GM21528 (cell line): ENCODE results near the gene FAM217A.
"Not testable (repeated sequence)": the region's sequence is repeated elsewhere in the genome, so short reads cannot be mapped to it uniquely, and the experiment has no call there.

Source experiments
- ATAC-seq: cut with Tn5 transposase; IDR thresholded peaks from one replicate; pipeline ENCODE4 v1.9.1; 2021; ENCODE audit warnings: mild to moderate bottlenecking, moderate library complexity; ENCODE audit not compliant: unreplicated experiment, low FRiP score

The FAM217A gene, protein sequence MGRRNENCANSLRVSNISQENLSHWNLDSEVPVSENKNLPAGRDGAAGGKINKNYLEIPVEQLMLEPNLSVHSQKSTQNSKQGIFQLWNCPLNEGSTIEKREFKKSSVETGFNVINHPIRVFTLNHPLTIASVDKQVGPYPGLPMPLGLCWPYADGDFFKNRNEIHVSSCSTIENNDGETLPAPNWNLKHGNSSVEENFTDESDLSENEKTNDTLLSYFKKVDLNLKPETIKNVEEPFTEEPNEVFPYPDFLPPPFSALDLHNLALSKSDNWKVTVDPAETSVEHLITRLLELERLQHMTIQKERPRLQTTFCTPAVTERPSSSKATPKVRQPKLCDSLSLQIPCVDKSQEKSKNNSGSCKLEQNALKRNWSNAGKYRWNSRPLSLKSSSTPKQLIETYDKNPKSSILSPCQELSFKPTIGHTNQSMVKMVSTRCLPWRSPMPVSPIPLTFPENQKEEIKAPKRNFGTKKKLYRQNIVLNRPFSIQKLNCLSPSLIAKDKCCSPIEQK

DNA sequence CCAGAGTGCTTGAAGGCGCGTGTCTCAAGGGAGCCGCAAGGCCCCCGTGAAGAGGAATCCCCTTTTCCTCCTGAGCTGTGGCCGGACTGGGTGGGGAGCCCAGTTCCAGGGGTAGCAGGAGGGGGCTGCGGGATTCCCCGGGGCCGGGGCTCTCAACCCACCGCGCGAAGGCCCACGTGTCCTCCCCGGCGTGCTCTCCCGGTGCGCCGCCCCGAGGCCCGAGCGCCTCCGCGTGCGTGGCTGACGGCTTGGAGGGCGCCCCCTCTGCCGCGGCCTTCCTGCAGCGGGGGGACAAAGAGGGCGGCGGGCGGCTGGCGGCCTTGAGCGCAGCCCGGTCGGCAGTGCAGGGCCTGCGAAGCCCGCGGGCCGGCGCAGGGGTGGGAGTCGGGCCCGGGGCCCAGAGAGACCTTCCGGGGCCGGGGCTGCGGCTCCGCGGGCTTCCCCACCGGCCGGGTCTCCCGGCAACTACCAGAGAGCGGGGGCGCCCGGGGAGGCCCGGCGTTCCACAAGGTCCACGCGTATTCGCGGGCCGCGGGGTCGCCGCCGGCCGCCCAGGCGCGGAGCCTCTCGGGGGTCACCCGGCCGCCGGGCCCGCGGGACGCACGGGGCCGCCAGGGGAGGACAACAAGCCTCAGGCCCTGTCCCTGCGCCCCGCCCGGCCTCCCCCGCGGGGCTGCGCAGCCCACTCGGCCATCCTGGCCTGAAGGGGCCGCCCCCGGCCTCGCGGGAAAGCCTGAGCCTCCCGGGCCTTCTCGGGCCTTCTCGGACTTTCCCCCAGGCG, at the start of gene FAM217A:
TSS of gene FAM217A (minus strand) at position 447 of the 781 bp plus-strand sequence. CDS start 1,723 bp downstream, outside the sequence.
- ATAC-seq, result no peak

DNA sequence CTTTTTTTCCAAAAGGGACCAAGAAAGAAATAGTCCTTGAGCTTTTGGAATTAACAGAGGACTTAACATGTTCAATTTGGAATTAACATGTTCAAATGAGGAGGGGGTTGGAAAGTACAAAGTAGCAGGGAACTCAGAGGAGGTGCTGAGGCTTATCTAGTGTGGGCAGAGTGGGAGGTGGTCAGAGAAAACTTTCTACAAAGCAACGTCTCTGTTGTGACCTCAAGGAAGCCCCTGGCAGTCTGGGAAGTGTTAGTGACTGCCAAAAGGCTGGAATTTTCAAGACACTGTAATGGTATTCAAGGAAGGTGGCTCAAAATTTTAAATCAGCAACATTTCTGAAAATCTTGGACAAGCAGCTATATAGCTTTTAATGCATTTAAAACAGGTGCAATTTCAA, 49.1 kb upstream of the FAM217A start:
- ATAC-seq, result no peak

DNA sequence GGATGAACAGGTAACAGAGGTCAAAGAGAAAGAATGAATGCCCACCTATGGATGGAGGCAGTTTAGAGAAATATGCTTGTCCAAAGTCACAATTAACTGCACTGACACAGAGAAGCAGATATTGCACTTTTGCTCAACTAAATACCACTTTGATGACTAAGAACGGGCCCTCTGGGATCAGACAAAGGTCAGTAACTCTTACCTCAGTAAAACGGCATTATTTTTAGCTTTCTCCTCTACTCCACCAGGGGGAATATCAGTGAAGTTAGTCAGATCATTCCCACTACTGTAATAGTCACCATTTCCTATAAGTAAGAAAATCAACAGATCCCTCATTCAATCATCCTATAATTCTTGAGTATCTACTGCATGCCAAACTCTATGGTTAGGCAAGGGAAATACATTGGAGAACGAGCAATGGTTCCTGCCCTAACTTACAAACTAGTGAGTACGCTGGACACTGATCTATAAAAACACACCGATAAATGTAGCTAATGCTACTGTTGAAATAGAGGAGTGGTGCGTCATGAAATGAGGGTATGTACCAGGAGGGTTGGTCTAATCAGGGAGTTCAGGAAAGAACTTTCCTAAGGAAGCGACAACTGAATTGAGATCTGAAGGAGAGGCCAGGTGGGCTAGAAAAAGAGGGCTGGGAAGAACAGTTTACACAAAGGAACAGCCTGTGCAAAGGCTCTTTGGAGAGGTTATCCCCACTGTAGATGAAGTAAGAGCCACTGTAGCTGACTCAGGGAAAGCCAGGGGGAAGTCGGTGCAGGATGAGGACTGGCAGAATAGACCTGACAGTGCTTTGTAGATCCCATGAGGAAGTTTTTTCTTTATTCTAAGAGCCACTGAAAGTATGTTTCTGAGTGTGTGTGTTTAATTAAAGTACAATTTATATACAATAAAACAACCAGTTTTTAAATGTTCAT, 47.3 kb upstream of the FAM217A start:
- no peak for ATAC-seq

DNA sequence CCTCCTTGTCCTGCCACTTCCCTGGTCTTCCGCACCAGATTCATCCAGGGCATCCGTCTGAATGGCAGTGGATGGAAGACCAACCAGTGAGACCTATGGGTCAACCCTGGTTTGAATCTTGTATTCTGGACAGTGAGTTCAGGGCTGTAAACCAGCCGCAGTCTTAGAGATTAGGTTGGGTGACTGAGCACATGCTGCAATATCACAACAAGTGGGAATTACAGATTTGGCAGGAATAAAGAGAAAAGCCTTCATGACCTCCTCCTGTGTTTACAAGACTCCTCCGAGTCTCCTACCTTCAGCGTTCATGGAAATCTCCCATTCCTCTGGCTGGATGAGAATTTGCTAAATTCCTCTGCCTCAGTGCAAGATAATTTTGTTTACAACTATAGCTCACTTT, 46.6 kb upstream of the FAM217A start:
- no peak for ATAC-seq

DNA sequence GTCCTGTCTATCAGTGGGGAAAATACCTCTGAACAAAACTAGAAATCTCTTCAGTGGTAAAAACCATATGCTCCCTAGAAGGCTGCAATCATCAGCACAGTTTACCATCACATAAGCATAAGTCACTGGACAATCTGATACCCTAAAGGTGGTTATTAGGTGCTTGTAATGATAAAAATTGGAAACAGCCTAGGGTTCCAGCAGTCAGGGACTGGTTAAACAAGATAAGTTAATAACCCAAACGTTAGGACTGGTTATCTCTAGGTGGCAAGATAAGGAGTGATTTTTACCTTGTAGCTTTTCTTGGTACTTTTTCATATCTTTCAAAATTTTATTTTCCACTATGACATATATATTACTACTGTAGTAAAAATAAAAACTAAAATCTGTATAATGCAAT, 45.4 kb upstream of the FAM217A start:
- no peak for ATAC-seq

DNA sequence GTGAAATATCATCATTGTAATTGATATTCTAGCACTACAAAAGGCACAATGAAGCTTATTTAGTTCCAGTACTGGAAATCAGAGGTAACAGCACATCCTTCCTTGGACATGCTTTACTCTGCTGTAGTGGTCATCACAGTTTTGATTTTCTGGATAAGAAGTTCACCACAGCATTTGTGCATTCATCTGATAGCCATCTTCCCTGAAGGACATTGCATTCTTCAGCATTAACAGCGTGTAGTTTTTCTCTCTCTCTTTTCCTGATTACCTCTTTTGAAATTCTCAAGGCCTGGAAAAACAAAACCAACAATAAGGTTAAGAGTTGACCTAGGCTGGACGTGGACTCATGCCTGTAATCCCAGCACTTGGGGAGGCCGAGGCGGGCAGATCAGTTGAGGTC, 36.8 kb upstream of the FAM217A start:
- no peak for ATAC-seq

DNA sequence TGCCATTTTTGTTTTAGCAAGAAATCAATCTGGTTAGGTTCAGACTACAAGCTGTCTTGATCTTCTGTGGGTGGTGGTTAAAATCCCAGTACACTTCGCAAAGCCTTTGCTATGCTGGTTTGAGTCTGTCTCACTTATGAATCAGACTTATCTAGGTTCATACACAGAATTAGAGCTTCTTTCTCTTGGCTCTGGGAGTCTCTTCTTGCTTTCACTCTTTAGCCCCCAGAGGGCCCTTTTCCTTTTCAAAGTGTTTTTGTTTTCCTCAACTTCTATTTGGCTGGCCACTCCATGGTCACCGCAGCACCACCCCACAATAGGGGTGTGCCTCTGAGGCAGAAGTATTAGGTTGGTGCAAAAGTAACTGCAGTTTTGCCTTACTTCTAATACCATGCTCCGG, 35.2 kb upstream of the FAM217A start:
- no peak for ATAC-seq

DNA sequence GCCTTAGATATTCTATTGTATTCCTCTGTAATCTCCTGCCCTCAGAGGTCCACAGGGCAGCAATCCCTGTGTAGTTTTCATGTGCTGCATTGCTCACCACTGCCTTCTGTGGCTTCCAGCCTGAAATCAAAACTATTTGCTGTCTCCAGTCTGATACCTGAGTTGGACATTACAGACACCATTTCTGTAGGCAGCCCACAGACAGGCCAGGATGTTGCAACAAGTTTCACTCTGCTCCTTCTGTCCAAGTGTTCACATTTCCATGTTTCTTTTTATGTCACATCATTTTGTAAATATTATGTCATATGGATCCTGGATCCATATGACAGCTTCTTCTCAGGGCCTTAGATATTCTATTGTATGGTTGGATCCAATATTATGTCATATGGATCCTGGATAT, 34.7 kb upstream of the FAM217A start:
- no peak for ATAC-seq

DNA sequence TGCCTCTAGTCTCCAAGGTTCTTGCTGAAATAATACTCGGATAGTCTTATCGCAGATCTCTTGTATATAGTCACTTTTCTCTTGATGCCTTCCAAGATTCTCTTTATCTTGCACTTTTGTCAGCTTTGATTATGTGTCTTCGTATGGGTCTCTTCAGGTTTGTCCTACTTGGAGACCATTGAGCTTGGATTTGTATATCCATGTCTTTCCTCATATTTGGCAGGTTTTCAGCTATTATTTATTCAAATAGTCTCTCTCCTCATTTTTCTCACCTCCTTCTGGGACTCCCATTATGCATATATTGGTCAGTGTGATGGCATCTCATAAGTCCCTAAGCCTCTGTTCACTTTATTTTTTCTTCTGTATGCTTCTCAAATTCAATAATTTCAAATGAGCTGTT, 33.4 kb upstream of the FAM217A start:
- ATAC-seq, result no peak

DNA sequence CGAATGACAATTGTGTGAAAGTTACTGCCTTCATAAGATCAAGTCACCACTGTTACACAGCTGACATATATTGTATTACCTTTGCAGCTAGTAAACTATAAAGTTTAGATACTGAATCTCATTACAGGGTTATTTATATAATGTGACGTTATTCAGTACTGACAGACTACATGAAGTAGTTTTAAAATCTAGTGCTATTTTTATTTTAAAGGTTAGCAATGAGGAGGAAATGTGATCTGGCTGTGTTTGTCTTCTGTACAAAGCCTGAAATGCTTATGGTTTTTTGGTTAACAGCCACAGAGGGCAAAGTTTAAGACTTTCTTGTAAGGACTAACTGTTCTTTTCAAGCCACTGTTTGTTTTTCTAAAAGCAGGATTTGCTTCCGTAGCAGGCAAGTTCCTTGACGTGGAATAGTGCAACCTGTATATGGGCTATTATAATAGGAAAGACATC, 30.5 kb upstream of the FAM217A start:
- ATAC-seq, result not testable (repeated sequence)

DNA sequence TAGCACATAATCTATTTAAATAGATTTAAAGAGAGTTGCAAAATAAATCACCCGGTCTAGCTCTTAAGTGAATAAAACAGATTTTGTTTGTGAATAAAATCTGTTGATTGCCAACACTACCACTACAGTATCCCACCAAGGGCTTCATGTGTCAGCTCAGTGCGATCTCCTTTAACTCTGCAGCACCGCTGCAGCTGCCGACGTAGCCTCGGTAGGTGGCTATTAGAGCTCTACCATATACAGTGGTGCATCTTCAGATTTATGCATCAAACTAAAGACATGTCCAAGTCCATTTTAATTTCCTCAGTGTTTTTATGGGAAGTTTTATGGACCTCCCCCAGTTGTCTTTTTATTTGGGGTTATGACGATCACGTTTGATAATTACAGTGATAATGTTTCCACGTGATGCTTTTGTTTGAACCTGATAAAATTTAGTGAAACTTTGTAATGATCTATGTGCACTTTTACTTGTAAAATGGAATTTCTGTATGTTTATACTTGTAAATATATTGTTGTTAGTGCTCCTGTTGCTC, 29.7 kb upstream of the FAM217A start:
- no peak for ATAC-seq

DNA sequence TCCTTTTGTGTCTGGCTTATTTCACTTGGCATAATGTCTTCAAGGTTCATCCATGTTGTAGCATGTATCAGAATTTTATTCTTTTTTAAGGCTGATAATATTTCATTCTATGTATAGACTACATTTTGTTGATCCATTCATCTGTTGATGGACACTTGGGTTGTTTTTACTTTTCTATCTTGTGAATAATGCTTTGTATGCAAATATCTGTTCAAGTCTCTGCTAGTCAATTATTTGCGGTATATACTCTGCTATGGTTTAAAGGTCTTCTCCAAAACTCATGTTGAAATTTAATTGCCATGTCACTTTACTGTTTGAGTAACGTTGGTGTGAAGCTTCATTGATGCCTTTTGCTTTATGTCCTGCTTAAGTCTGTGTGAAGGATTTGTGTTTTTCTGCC, 28.9 kb upstream of the FAM217A start:
- no peak for ATAC-seq

DNA sequence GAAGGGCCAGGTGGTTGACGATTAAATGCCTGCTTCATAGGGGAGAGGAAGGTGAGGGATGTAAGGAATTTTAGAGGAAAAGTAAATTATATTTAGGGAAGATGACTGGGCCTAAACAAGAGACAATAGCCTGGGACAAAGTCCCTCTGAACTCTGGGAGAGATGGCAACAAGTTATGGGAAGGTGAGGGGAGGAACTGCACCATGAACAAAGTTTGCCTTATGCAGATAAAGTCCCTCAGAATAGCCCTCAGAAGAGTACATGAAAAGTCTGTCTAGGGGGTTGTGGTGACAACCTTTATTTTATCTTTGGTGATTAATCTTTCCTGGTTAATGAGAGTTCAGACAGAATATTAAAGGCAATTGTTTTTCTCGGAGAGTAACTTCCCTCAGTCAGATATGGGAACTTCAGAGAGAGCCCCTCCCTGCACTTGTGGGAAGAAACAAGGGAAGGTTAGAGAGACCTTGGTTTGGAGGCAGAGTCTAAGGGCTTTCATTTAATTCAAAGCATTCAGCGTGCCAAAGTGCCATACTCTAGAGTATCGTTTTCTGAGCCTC, 27.1 kb upstream of the FAM217A start:
- ATAC-seq, result no peak

DNA sequence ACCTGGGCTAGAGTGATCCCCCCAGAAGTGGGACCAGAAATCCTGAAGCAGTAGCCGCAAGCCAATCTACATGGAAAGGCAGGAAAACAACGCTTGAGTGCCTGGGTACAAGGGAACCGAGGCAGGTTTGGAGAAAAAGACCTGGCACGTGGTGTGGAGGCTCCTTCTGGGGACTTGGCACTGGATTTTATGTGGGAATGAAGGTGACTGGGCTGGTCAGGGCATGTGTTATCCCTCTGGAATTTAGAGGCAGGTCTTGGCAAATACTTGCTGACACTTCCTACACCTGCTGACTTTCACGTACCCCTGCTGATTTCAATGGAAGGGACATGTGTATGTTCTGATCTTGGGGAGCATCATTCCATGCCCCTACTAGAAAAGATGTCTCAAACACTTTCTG, 25.0 kb upstream of the FAM217A start:
- ATAC-seq, result no peak

DNA sequence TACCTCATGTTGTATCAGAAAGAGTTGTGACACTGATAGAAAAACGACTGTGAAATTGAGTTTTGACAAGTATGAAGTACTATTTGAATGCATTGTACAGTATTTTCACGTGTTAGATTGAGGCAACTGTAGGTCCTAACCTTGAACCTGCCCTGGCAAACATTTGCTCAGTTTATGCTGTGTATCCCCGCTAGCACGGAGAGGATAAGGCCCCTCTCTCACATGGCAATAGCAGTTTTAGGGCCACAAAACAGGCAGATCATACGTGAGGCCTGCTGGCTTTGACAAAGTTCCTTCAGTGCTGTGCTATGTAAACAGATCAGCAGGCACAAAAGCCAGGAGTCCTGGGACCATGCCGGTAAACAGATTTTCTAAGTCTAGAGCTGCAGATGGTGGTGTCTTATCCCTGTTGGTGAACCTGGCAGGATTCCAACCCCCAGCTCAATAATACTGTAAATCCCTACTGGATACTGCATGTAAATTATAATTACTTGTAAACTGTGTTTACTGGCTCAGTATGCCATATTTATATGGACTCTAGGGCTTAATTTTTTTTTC, 23.8 kb upstream of the FAM217A start:
- ATAC-seq, result no peak

DNA sequence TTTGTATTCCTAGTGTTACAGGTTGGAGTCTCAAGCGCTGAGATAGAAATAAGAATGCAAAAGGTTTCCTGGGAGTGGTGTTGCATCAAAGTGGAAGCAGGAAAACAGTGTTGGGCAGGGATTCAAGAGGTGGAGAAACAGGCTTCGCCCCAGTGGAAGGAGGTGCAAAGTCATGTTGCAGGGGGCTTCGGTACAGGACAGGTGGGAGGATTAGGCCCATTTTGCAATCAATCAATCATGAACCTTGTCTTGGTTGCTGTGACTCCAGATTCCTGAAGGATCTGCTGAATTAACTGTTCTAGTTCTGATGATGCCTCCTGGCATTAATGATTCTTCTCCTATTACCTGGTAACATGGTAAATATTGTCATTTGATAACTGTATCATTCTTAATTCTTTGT, 22.4 kb upstream of the FAM217A start:
- ATAC-seq, result no peak

DNA sequence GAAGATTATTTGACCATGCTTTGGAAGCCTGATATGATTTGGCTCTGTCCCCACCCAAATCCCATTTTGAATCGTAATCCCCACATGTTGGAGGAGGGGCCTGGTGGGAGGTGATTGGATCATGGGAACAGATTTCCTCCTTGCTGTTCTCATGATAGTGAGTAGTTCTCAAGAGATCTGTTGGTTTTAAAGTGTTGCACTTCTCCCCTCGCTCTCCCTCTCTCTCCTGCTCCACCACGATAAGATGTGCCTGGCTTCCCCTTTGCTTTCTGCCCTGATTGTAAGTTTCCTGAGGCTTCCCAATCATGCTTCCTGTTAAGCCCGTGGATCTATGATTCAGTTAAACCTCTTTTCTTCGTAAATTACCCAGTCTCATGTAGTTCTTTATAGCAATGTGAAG, 21.7 kb upstream of the FAM217A start:
- no peak for ATAC-seq

DNA sequence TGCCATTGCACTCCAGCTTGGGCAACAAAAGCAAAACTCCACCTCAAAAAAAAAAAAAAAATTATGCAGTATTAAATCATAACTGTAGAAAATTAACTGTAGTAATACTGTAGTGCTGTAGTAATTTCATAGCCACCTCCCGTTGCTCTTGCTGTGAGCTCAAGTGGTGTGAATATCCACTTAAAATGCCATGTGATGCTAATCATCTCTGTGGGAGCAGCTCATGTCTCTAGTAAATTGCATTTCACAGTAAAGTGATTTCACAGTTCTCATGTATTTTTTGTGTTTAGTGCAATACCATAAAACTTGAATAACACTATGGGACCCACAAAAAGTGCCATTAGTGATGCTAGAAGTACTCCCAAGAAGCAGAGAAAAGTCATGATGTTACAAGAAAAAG, 14.4 kb upstream of the FAM217A start:
- ATAC-seq, result no peak

DNA sequence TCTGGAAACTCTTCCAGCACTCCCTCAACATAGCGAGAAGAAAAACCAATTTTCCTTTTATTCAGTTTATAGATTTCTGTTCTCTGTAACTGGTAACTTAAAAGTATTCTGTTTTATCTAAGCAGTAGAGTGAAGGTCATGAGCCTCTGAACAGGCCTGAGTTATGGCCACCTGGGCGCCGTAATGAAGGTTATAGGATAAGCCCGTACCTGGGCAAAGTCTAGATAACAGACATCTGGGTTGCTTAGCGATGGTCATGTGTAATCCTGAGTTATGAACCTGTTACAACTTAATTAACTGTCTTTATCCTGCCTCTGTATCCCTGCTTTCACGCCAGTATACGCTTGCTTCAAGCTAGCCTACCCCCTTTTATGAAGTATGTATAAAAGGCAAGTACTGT, 13.0 kb upstream of the FAM217A start:
- no peak for ATAC-seq

DNA sequence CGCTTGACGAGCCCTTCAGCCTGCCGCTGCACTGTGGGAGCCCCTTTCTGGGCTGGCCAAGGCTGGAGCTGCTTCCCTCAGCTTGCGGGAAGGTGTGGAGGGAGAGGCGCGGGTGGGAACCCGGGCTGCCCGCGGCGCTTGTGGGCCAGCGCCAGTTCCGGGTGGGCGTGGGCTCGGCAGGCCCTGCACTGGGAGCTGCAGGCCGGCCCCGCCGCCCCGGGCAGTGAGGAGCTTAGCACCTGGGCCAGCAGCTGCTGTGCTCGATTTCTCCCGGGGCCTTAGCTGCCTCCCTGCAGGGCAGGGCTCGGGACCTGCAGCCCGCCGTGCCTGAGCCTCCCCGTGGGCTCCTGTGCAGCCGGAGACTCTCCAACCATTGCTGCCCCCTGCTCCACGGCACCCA, 11.1 kb upstream of the FAM217A start:
- not testable (repeated sequence) for ATAC-seq
